Thoracic aorta (tissue), 2 donors: ENCODE results near the gene HTR4. TPM values are rescaled to one million over a fixed set of nuclear protein-coding genes. Genes with fewer than 3 reads are reported as not detected.

ENCODE experiments used
- ATAC-seq: fragments of 150-250 bp; one replicate; pipeline ENCODE4 v1.8.0; 2017; ENCODE audit warnings: low read depth; ENCODE audit not compliant: insufficient number of reproducible peaks, low FRiP score
- DNase-seq: peaks from one replicate; pipeline ENCODE4 v3.0.0-alpha.2; 2020; ENCODE audit warnings: low spot score
- H3K27ac ChIP-seq, 2 donors: fragments of 200-600 bp; sonication (generic); 1 replicate in 1 of 2; 2 replicates in 1 of 2; pipeline ENCODE4 v1.5.1; 2016; ENCODE audit warnings: mild to moderate bottlenecking in 2 of 2, moderate library complexity in 2 of 2
- H3K27me3 ChIP-seq: fragments of 200-600 bp; sonication (generic); replicated peaks from 2 replicates; pipeline ENCODE4 v1.6.0; 2016; ENCODE audit warnings: mild to moderate bottlenecking; ENCODE audit not compliant: insufficient read depth
- H3K36me3 ChIP-seq: fragments of 200-600 bp; sonication (generic); one replicate; pipeline ENCODE4 v1.5.1; 2016
- H3K4me1 ChIP-seq, 2 donors: fragments of 200-600 bp; sonication (generic); 1 replicate in 1 of 2; 2 replicates in 1 of 2; pipeline versions ENCODE4 v1.5.1 to v1.6.0; 2016; ENCODE audit warnings: low read depth in 2 of 2, mild to moderate bottlenecking in 1 of 2; ENCODE audit not compliant: control insufficient read depth in 1 of 2
- H3K4me3 ChIP-seq: fragments of 200-600 bp; sonication (generic); 2 replicates; pipeline ENCODE4 v1.5.1; 2016; ENCODE audit warnings: mild to moderate bottlenecking
- H3K9me3 ChIP-seq: fragments of 200-600 bp; sonication (generic); 2 replicates; pipeline ENCODE4 v1.5.1; 2016
- total RNA-seq, 2 donors: library from RNA; depleted of rRNA; stranded (reverse); fragments of >200 nt; gene quantifications; one replicate each; pipeline versions ENCODE4 v1.1.0 to v1.2.3, GENCODE V29; 2016
- TF ChIP-seq, protein P1 (sequence below): fragments of 200-600 bp; sonication (generic); IDR thresholded peaks from one replicate; pipeline ENCODE4 v1.5.1; 2019; ENCODE audit warnings: antibody characterized with exemption

HTR4 gene
- total RNA-seq, 2 donors from 2014 or later, result 3.9 to 7.8 TPM

- Histone ChIP-seq H3K9me3 (no peaks in the 10 kb centered on the region), H3K27ac (peak overlapping the region; percentile 39 to 68), H3K4me1 (peaks cover 12 to 32% of the 10 kb centered on the region in 2 donors), H3K27me3 (no peaks in the 10 kb centered on the region), H3K36me3 (no peaks in the 10 kb centered on the region), H3K4me3 (peak overlapping the region; percentile 34)
- DNase-seq (no peak), ATAC-seq (no peak)
- TF ChIP-seq, protein P1, sequence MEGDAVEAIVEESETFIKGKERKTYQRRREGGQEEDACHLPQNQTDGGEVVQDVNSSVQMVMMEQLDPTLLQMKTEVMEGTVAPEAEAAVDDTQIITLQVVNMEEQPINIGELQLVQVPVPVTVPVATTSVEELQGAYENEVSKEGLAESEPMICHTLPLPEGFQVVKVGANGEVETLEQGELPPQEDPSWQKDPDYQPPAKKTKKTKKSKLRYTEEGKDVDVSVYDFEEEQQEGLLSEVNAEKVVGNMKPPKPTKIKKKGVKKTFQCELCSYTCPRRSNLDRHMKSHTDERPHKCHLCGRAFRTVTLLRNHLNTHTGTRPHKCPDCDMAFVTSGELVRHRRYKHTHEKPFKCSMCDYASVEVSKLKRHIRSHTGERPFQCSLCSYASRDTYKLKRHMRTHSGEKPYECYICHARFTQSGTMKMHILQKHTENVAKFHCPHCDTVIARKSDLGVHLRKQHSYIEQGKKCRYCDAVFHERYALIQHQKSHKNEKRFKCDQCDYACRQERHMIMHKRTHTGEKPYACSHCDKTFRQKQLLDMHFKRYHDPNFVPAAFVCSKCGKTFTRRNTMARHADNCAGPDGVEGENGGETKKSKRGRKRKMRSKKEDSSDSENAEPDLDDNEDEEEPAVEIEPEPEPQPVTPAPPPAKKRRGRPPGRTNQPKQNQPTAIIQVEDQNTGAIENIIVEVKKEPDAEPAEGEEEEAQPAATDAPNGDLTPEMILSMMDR, result no peak
These were observed 188.7 kb downstream of the HTR4 start for GRCh38 chr5:148465381-148466235.

GRCh38 chr5:148459669-148460068 lies 194.7 kb downstream of the HTR4 start:
- Histone ChIP-seq H3K9me3 (no peaks in the 10 kb centered on the region), H3K27me3 (no peaks in the 10 kb centered on the region), H3K4me1 (no peaks in the 10 kb centered on the region), H3K36me3 (no peaks in the 10 kb centered on the region), H3K4me3 (no peak overlapping the region), H3K27ac (no peak overlapping the region)
- DNase-seq, result no peak
- ATAC-seq, result no peak
- TF ChIP-seq, protein P1, result no peak

DNA sequence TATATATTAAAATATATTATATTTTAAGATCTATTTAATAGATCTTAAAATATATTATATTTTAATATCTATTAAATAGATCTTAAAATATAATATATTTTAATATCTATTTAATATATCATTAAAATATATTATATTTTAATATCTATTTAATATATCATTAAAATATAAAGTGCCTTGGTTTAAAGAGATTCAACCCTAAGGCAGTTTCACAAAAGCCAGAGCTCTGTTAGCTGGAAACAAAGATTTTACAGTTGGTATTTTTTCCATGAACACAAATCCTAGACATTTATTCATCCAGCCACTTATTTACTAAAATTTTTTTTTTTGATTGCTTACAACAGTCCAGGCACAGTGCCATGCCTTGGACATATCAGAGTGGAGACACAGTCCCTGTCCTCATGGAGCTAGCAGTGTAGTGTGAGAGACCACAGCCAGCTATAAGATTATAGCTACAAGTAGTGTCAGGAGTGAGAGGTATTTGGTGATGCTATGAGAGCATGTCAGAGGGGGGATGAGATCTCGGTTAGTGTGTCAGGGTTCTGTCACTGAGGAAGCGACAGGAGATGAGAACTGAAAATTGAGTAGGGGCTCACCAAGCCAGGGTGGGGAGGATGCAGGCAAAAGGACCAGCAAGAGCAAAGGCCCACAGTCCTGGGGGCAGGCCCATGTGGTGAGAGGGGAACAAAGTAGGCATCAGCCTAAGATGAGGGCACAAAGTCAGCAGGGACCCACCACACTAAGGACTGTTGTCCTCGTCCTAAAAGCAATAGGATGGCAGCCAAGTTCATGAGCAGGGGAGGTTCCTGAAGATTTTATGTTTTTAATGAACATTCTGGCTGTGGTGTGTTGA lies 196.1 kb downstream of the HTR4 start:
- Histone ChIP-seq H3K27me3 (no peaks in the 10 kb centered on the region), H3K27ac (no peak overlapping the region), H3K9me3 (no peaks in the 10 kb centered on the region), H3K4me3 (no peak overlapping the region), H3K36me3 (no peaks in the 10 kb centered on the region), H3K4me1 (no peaks in the 10 kb centered on the region)
- no peak for DNase-seq
- ATAC-seq, result no peak
- TF ChIP-seq, protein P1, result no peak

DNA sequence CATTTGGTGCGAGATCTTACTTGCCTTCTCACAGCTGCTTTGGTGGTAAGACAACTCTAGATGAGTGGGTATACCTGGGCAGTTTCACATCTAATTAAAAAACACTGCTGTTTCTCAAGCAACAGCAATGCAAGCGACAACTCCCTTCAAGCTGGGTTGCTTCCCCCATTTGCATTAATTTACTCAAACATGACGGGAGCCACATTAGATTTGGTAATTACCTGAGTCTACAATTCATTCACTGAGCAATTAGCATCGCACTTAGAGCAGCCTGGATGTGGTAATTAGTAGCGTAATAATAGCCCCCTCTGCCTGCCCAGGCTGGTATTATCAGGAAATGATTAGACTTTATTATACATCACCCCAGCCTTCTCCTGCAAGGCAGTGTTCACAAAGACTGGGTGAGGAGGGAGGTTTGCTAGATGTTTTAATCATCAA lies 197.1 kb downstream of the HTR4 start:
- no peak overlapping the region for H3K27ac ChIP-seq
- no peaks in the 10 kb centered on the region for H3K27me3 ChIP-seq
- DNase-seq (no peak), ATAC-seq (no peak)
- H3K4me3 ChIP-seq, result no peak overlapping the region
- TF ChIP-seq, protein P1, result no peak
- H3K4me1 ChIP-seq, result no peaks in the 10 kb centered on the region
- H3K9me3 ChIP-seq, result no peaks in the 10 kb centered on the region
- no peaks in the 10 kb centered on the region for H3K36me3 ChIP-seq

GRCh38 chr5:148455185-148455584 lies 199.1 kb downstream of the HTR4 start:
- TF ChIP-seq, protein P1, result no peak
- no peak for ATAC-seq
- Histone ChIP-seq H3K27me3 (no peaks in the 10 kb centered on the region), H3K9me3 (no peaks in the 10 kb centered on the region), H3K27ac (no peak overlapping the region), H3K4me1 (no peaks in the 10 kb centered on the region), H3K4me3 (no peak overlapping the region), H3K36me3 (no peaks in the 10 kb centered on the region)
- no peak for DNase-seq
